Body of pancreas (tissue), 4 donors: Measurements from ENCODE around the gene ZFAND2A.
"Not testable (repeated sequence)": the region's sequence is repeated elsewhere in the genome, so short reads cannot be mapped to it uniquely, and the experiment has no call there.

Experiments
- CTCF ChIP-seq, 7 experiments: fragments of 450-650 bp in 4 of 7; fragments of 200-600 bp in 3 of 7; sonication (generic) in 3 of 7; IDR thresholded peaks; one replicate each; pipeline ENCODE4 v1.5.1; 2016 to 2019; ENCODE audit warnings: antibody characterized with exemption in 7 of 7
- POLR2A ChIP-seq, 3 donors: fragments of 450-650 bp; IDR thresholded peaks; one replicate each; pipeline ENCODE4 v1.6.1; 2016; ENCODE audit warnings: antibody characterized with exemption in 3 of 3, mild to moderate bottlenecking in 2 of 3

- TF ChIP-seq POLR2A, CTCF (IDR thresholded peaks at IDR 0.05): not testable (repeated sequence)
These were observed 17.0 kb downstream of the ZFAND2A start for GRCh38 chr7:1143031-1143430.
